Head of caudate nucleus (tissue), 42 donors: ENCODE results near the gene FAM234A.

Experiments used
- DNase-seq, 42 donors: peaks; one replicate each; pipeline versions ENCODE4 v3.0.0 to v3.0.0-alpha.2; 2020 to 2021; ENCODE audit warnings: mixed read lengths in 7 of 42
- intact Hi-C: fragments of 100-400 bp; cut with DNase I; formaldehyde crosslinking; loops from one replicate; pipeline ENCODE4 v1.15.0; 2022

The FAM234A gene

DNA sequence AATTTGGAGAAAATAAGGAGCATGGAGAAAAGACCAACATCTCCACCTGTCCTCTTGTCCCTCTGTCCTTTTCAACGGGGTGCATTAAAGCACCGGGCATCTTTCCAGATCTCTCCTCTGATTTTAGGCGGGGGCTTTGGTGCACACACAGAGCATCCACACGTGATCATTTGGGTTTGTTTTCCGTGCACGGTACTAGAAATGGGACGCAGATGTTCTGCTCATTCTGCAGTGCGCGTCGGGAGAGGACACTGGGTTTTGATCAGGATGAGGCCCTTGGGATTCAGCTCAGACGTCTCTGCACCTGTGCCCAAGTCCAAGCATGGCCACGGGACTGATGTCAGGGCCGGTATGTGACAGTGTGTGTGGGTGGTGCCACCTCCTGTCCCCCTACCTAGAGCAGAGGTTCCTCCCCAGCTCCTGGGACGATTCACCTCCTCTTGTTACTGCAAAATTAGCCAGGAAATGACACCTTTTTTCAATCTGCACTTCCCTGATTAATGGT is 80.2 kb downstream of the FAM234A start:
- intact Hi-C loops, result no loop called here
- no peak for DNase-seq
